ENCODE measurements around the gene GGT6.

Gene GGT6

DNA sequence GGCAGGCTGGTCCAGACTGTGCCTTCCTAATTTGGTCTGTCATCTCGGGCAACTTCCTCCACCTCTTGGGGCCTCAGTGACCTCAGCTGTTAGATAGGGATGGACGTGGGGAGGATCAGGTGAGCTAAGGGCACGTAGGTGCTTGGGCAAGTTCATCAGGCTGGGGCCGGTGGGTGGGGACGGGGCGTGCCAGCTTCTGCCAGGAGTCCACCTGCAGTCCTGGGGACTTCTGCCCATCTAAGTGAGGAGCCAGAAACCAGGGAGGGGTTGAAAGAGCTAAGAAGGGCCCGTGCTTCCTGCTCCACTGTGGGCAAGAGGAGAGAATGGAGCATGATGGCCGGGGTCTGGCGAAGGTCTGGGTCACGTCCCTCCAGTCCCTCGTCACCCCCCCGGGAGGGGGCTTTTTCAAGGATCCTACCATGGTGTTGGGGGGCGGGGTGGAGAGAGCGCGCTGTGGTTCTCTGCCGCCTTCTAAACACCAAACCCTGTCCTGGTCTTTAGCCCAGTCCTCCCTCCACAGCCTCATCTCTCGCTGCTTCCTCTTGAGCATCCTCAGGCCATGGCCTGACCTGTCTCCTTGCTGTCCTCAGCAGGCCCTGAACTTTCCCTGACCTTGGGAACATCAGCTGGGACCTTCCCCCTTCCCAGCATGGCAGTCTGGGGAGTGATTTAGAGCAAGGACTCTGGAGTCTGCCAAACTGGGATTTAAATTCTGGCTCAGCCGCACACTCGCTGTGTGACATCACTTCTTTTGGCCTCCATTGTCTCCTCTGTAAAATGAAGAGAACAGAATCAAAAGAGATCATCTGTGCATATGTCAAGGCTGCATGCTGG, 40.1 kb downstream of the GGT6 start:
- Histone ChIP-seq H3K9ac (ENCODE audit: low read length) (no peak overlapping the region), H3K4me1 (ENCODE audit: insufficient read depth, low read length, severe bottlenecking) (peaks cover 28% of the 10 kb centered on the region), H3F3A (ENCODE audit: insufficient read depth, low read length) (no peaks in the 10 kb centered on the region), H3K4me3 (ENCODE audit: low read depth, low read length, poor library complexity, severe bottlenecking) (no peak overlapping the region), H2AFZ (ENCODE audit: low read length) (no peak overlapping the region), H3K27ac (ENCODE audit: low read depth, low read length, poor library complexity, severe bottlenecking) (no peak overlapping the region), H3K79me2 (ENCODE audit: insufficient read depth, low read length) (no peaks in the 10 kb centered on the region), H3K36me3 (ENCODE audit: insufficient read depth, low read length) (no peaks in the 10 kb centered on the region), H3K9me3 (ENCODE audit: low read length) (no peaks in the 10 kb centered on the region), H3K4me2 (ENCODE audit: low read length) (no peak overlapping the region), H3K9me2 (ENCODE audit: low read depth, low read length) (no peaks in the 10 kb centered on the region), H3K27me3 (ENCODE audit: insufficient read depth, low read length) (no peaks in the 10 kb centered on the region), H4K20me1 (ENCODE audit: insufficient read depth, low read length) (no peaks in the 10 kb centered on the region)
- TF ChIP-seq EZH2 (IDR thresholded peaks at IDR 0.05; ENCODE audit: borderline replicate concordance, low read length): no peak
- no peak for TF ChIP-seq CTCF (IDR thresholded peaks at IDR 0.05; ENCODE audit: low read length)

DNA sequence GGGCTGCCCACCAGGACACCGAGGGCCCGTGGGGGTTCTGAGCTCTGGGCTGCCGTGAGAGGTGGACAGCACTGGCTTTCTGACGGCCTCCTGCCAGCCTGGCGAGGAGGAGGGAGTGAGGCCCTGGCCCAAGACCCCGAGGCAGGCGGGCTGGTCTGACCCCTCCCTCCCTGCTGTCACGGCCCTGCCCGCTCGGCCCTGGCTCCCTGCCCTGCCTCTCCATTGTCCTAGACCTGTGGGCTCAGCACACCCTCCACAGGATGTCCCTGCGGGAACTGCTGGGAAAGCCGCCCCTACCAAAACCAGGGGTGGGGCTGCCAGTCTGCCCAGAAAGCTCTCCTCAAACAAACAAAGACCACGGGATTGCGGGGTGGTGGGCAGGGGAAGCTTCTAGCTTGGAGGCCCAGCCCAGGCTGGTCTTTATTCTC, 41.0 kb downstream of the GGT6 start:
- no peaks in the 10 kb centered on the region for H3K27me3 ChIP-seq (ENCODE audit: insufficient read depth, low read length)
- H3K9ac ChIP-seq (ENCODE audit: low read length): no peak overlapping the region
- H3F3A ChIP-seq (ENCODE audit: insufficient read depth, low read length): no peaks in the 10 kb centered on the region
- no peak overlapping the region for H3K27ac ChIP-seq (ENCODE audit: low read depth, low read length, poor library complexity, severe bottlenecking)
- no peaks in the 10 kb centered on the region for H3K79me2 ChIP-seq (ENCODE audit: insufficient read depth, low read length)
- no peak overlapping the region for H2AFZ ChIP-seq (ENCODE audit: low read length)
- TF ChIP-seq EZH2 (IDR thresholded peaks at IDR 0.05; ENCODE audit: borderline replicate concordance, low read length) (no peak), CTCF (IDR thresholded peaks at IDR 0.05; ENCODE audit: low read length) (no peak)
- no peaks in the 10 kb centered on the region for H4K20me1 ChIP-seq (ENCODE audit: insufficient read depth, low read length)
- peaks cover 28% of the 10 kb centered on the region for H3K4me1 ChIP-seq (ENCODE audit: insufficient read depth, low read length, severe bottlenecking)
- H3K4me3 ChIP-seq (ENCODE audit: low read depth, low read length, poor library complexity, severe bottlenecking): no peak overlapping the region
- H3K9me2 ChIP-seq (ENCODE audit: low read depth, low read length): no peaks in the 10 kb centered on the region
- no peaks in the 10 kb centered on the region for H3K36me3 ChIP-seq (ENCODE audit: insufficient read depth, low read length)
- H3K9me3 ChIP-seq (ENCODE audit: low read length): no peaks in the 10 kb centered on the region
- no peak overlapping the region for H3K4me2 ChIP-seq (ENCODE audit: low read length)

DNA sequence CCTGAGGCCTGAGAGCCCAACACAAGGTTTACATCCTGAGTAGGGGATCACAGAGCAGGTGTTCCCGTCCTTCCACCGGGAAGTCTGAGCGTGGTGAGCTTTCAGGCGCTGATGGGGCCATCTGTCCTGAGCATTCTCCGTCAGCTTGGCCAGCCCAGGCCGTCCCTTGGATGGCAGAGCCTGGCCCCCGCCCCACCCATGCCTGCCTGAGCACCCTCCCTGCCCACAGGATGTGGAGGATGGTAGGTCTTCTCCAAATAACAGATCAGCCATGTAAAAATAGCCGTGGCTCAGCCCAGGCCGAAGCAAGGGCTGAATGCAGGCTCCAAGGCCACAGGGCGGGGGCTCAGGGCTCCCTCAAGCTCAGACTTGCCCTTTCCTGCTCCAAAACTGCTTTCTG, 41.5 kb downstream of the GGT6 start:
- Histone ChIP-seq H3K9ac (ENCODE audit: low read length) (no peak overlapping the region), H4K20me1 (ENCODE audit: insufficient read depth, low read length) (no peaks in the 10 kb centered on the region), H3K9me3 (ENCODE audit: low read length) (no peaks in the 10 kb centered on the region), H3K4me2 (ENCODE audit: low read length) (peak overlapping the region; percentile 15), H3K9me2 (ENCODE audit: low read depth, low read length) (no peaks in the 10 kb centered on the region), H3K4me3 (ENCODE audit: low read depth, low read length, poor library complexity, severe bottlenecking) (no peak overlapping the region), H2AFZ (ENCODE audit: low read length) (no peak overlapping the region), H3K36me3 (ENCODE audit: insufficient read depth, low read length) (no peaks in the 10 kb centered on the region), H3F3A (ENCODE audit: insufficient read depth, low read length) (no peaks in the 10 kb centered on the region), H3K4me1 (ENCODE audit: insufficient read depth, low read length, severe bottlenecking) (peaks cover 24% of the 10 kb centered on the region), H3K27ac (ENCODE audit: low read depth, low read length, poor library complexity, severe bottlenecking) (no peak overlapping the region), H3K27me3 (ENCODE audit: insufficient read depth, low read length) (no peaks in the 10 kb centered on the region), H3K79me2 (ENCODE audit: insufficient read depth, low read length) (no peaks in the 10 kb centered on the region)
- TF ChIP-seq EZH2 (IDR thresholded peaks at IDR 0.05; ENCODE audit: borderline replicate concordance, low read length): no peak

- H3K4me1 ChIP-seq (ENCODE audit: insufficient read depth, low read length, severe bottlenecking): peaks cover 10% of the 10 kb centered on the region
- H3F3A ChIP-seq (ENCODE audit: insufficient read depth, low read length): no peaks in the 10 kb centered on the region
- no peak overlapping the region for H2AFZ ChIP-seq (ENCODE audit: low read length)
- no peaks in the 10 kb centered on the region for H3K36me3 ChIP-seq (ENCODE audit: insufficient read depth, low read length)
- no peaks in the 10 kb centered on the region for H3K9me3 ChIP-seq (ENCODE audit: low read length)
- TF ChIP-seq EZH2 (IDR thresholded peaks at IDR 0.05; ENCODE audit: borderline replicate concordance, low read length): no peak
- TF ChIP-seq CTCF (IDR thresholded peaks at IDR 0.05; ENCODE audit: low read length): no peak
- H3K9ac ChIP-seq (ENCODE audit: low read length): no peak overlapping the region
- H3K27me3 ChIP-seq (ENCODE audit: insufficient read depth, low read length): no peaks in the 10 kb centered on the region
- no peaks in the 10 kb centered on the region for H3K79me2 ChIP-seq (ENCODE audit: insufficient read depth, low read length)
- H4K20me1 ChIP-seq (ENCODE audit: insufficient read depth, low read length): no peaks in the 10 kb centered on the region
- H3K9me2 ChIP-seq (ENCODE audit: low read depth, low read length): no peaks in the 10 kb centered on the region
- H3K4me2 ChIP-seq (ENCODE audit: low read length): no peak overlapping the region
- H3K27ac ChIP-seq (ENCODE audit: low read depth, low read length, poor library complexity, severe bottlenecking): no peak overlapping the region
- H3K4me3 ChIP-seq (ENCODE audit: low read depth, low read length, poor library complexity, severe bottlenecking): no peak overlapping the region
Measured at GRCh38 chr17:4516735-4517134, 43.6 kb downstream of the GGT6 start.

Measured in OCI-LY1 (cell line).